GM21737 (cell line): ENCODE data around the gene CPSF6.
A peak's percentile ranks its signal among the peaks of the same experiment; 100 is the strongest.
"Not testable (repeated sequence)": the region's sequence is repeated elsewhere in the genome, so short reads cannot be mapped to it uniquely, and the experiment has no call there.

Experiments used
- ATAC-seq: cut with Tn5 transposase; IDR thresholded peaks from one replicate; pipeline ENCODE4 v1.9.1; 2021; ENCODE audit warnings: mild to moderate bottlenecking, moderate library complexity; ENCODE audit not compliant: unreplicated experiment

Gene CPSF6

GRCh38 chr12:69239352-69239921 lies at the start of gene CPSF6:
Gene CPSF6 (plus strand): TSS chr12:69239569. CDS start chr12:69239647, 78 bp downstream.
- ATAC-seq = peak; percentile 95

GRCh38 chr12:69196302-69197288 lies 42.8 kb upstream of the CPSF6 start:
- no peak for ATAC-seq

- not testable (repeated sequence) for ATAC-seq
Measured at GRCh38 chr12:69199976-69200375, 39.4 kb upstream of the CPSF6 start.

- no peak for ATAC-seq
Measured at GRCh38 chr12:69204191-69204590, 35.2 kb upstream of the CPSF6 start.

- ATAC-seq = no peak
Measured at GRCh38 chr12:69210661-69211060, 28.7 kb upstream of the CPSF6 start.

GRCh38 chr12:69211160-69211559 lies 28.2 kb upstream of the CPSF6 start:
- no peak for ATAC-seq

- no peak for ATAC-seq
Measured at GRCh38 chr12:69214169-69214568, 25.2 kb upstream of the CPSF6 start.

- ATAC-seq = no peak
Measured at GRCh38 chr12:69225251-69225910, 14.0 kb upstream of the CPSF6 start.

GRCh38 chr12:69231479-69231878 lies 7.9 kb upstream of the CPSF6 start:
- no peak for ATAC-seq

- peak; percentile 3 for ATAC-seq
Measured at GRCh38 chr12:69238589-69239351, 599 bp upstream of the CPSF6 start.

GRCh38 chr12:69239922-69240630 lies 707 bp downstream of the CPSF6 start:
- ATAC-seq = peak; percentile 33

GRCh38 chr12:69240631-69240995 lies 1.2 kb downstream of the CPSF6 start:
- ATAC-seq = no peak

GRCh38 chr12:69241438-69242092 lies 2.2 kb downstream of the CPSF6 start:
- no peak for ATAC-seq

- peak; percentile 32 for ATAC-seq
Measured at GRCh38 chr12:69243099-69244084, 4.0 kb downstream of the CPSF6 start.

- ATAC-seq = no peak
Measured at GRCh38 chr12:69247268-69248018, 8.1 kb downstream of the CPSF6 start.

- no peak for ATAC-seq
Measured at GRCh38 chr12:69252033-69252432, 12.7 kb downstream of the CPSF6 start.

GRCh38 chr12:69254046-69254445 lies 14.7 kb downstream of the CPSF6 start:
- ATAC-seq = peak; percentile 79

- no peak for ATAC-seq
Measured at GRCh38 chr12:69254862-69255261, 15.5 kb downstream of the CPSF6 start.
